Right ventricle myocardium inferior (tissue), 1 donor: ENCODE results near the gene DUOX1. TPM values are rescaled to one million over a fixed set of nuclear protein-coding genes. Genes with fewer than 3 reads are reported as not detected.
"Not testable (repeated sequence)": the region's sequence is repeated elsewhere in the genome, so short reads cannot be mapped to it uniquely, and the experiment has no call there.

Source experiments
- ATAC-seq: fragments of 200-7000 bp; cut with Tn5 transposase; one replicate; pipeline ENCODE4 v1.9.1; 2020; ENCODE audit warnings: mild to moderate bottlenecking, moderate library complexity
- DNase-seq: peaks from one replicate; pipeline ENCODE4 v3.0.0; 2021; ENCODE audit errors: missing footprints
- intact Hi-C: fragments of 100-400 bp; cut with DNase I; formaldehyde crosslinking; loops from one replicate; pipeline ENCODE4 v1.11.0; 2022
- long read RNA-seq: library from polyadenylated mRNA; unstranded; transcript quantifications from one replicate; pipeline ENCODE4 v2.0.0, GENCODE V29; 2021
- total RNA-seq: library from RNA; stranded (reverse); fragmentation: NEBNext Ultra II Directional; extraction: Animal tissue kit (Norgen Biotek cat#: 25700); gene quantifications from one replicate; pipeline ENCODE4 v1.2.1, GENCODE V29; 2021
- donor health status: DM: no; HTN: yes; CAD: no; lungs with severe emphysema.

DUOX1 gene
- 1.0 TPM for total RNA-seq
- long read RNA-seq, partial matches to known transcripts = 1 of 2 reads
- long read RNA-seq, other reads (novel, unspliced or antisense) = 1 of 2 reads

DNA sequence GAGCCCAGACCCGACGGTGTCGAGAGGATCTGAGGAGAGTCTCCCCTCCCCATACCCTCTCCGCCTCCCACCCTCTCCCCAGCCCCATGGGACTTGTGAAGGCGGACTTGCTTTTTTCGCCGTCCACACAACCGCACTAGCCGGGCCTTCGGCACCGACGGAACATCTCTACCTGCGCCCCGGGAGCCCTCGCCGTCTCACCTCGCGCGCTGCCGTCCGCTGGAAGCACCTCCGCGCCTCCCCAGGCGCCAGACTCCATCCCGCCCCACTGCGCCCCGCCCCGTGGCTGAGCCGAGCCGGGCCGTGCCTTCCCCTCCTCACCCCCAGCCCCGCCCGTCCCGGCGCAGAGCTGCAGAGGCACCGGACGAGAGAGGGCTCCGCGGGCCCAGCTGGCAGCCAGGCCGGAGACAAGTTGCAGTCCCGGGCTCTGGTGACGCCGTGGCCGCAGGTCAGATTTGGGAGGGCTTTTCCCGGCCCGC lies at the start of gene DUOX1, which contains the start of gene DUOXA1:
Gene DUOX1 (plus strand): TSS at position 344 of the 479 bp plus-strand sequence. CDS start 1,973 bp downstream, outside the sequence.
Gene DUOXA1 (minus strand): TSS at position 229 of the 479 bp plus-strand sequence. CDS start 6,865 bp downstream, outside the sequence.
- intact Hi-C loops = no loop called here
- peak; percentile 67 for DNase-seq
- ATAC-seq = peak; percentile 87

- peak; percentile 67 for ATAC-seq
- DNase-seq, intact Hi-C loops: not testable (repeated sequence)
Measured at GRCh38 chr15:45080593-45080992, 49.2 kb upstream of the DUOX1 start.

GRCh38 chr15:45082412-45082811 lies 47.4 kb upstream of the DUOX1 start:
- ATAC-seq, DNase-seq, intact Hi-C loops: not testable (repeated sequence)

DNA sequence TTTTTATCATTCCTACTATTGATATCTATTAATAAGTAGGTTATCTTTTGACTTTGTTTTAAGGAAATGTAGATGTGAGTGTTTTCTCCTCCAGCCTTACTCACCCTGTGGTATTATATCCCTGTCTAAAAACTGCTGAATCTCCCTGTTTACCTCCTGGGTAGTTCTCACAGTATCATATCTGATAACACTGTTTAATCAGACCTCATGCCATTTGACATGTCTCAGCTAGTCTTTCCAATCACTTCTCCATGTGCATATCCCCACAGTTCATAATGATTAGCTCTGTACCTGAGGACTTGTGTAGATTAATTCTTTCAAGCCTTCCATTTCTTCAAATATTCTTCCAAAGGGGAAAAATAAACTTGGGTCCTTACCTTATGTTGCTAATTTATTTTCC lies 46.6 kb upstream of the DUOX1 start:
- intact Hi-C loops = no loop called here
- ATAC-seq (no peak), DNase-seq (no peak)

DNA sequence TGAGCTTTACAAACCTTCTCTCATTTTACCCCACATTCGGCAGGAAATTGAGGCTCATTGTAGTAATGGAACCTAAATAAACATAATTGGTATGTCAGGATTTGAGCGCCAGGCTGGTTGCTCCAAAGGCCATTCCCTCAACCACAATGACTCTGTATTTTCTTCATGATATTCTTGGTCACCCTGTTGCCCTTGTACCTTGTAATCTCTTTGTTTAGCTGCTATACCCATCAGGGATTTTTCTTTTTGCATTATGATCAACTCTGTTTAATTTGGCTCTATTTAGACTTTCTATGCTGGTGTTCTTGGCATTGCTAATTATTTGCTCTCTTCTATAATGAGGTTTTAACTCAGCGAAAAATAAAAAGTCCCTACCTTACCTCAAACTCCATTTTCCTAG lies 45.6 kb upstream of the DUOX1 start:
- intact Hi-C loops = no loop called here
- no peak for ATAC-seq
- no peak for DNase-seq

DNA sequence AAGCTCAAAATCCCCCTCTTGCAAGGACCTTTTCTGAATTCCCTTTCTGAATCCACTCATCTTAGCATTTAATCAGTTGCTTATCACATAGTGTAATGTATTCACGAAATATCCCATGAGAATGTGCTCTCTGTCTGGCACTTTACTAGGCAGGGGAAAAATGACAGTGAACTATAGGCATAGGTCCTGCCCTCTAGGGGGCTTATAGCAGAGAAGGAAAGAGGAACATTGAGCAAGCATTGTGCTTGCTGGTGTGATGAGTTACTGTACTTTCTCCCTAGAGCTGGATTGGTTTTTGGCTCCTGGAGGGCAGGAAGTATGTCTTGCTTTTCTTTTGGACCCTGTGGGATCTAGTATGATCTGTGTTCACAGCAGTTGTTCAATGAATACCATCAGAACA lies 42.3 kb upstream of the DUOX1 start:
- intact Hi-C loops = no loop called here
- DNase-seq (no peak), ATAC-seq (no peak)

DNA sequence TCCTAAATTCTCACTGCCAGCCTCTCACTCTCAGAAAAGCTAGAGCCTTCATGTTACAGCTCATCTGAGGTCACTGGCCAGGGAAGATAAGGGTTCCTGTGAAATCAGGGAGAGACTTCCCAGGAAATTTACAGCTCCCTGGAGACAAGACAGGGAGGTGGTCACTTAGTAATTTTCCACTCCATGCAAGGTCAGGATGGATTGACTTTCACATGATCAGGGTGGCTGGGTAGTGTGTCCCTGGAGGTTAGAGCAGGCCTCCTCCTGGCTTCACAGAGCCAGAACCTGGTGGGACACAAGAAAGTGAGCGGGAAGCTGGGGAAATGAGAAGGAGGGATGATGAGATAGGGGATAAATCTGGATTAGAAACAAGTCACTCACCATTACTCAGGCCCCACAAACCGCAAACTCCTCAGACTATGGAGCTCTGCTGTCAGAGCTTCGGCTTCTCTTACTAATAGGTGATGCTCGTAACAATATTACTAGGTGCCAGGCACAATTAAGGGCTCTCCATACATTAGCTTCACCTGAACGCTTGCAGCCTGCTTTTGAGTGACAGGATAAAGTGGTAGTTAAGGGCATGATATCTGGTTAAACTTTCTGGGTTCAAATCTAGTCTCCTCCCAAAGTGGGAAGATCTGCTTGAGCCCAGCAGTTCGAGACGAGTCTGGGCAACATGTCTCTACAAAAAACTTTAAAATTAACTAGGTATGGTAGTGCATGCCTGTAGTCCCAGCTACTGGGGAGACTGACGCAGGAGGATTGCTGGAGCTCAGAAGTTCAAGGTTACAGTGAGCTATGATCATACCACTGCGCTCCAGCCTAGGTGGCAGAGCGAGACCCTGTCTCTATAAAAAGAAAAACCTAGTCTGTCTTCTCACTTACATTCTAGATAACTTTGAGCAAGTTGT lies 40.7 kb upstream of the DUOX1 start:
- no peak for DNase-seq
- ATAC-seq = no peak
- intact Hi-C loops = no loop called here

DNA sequence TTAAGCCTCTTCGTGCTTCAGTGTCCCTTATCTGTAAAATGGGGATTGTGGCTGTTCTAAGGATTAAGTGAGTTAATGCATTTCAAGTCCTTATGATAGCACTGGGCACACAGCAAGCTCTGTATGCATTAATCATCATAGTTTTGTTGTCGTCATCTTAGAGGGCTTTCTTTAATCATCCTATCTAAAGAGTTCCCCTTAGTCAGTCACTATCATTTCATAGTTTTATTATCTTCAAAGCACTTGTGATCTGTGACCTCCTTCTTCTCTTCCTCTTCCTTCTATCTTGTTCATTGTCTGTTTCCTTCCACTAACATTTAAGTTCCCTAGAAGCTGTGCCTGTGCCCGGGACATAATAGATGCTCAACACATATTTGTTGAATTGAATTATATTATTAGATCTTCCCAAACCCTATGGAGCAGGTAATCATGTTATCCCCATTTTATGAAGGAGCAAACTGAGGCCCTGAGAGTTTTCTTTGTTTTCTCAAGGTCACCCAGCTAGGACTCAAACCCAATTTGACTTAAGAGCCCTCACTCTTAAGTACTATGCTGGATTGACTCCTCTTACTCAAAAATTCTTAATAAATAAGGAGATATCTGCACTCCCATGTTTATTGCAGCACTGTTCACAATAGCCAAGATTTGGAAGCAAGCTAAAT lies 40.0 kb upstream of the DUOX1 start:
- ATAC-seq = no peak
- intact Hi-C loops = no loop called here
- no peak for DNase-seq

DNA sequence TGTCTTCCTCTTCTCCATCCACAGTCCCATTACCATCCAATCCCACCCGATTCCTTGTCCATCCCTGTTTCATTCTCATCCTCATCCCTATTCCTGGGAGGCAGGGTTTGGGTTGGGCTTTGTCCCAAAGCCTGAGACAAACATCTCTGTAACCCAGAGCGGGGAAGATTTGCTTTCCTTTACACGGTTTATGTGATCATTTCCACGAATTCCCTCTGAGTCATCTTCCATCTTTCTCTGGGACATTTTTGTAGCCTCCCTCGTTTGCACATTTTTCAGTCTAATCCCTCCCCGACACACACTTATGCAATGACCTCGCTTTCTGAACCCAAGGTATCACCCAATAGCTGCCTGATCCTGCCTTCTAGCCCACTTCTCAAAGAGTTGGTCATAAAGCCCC lies 38.6 kb upstream of the DUOX1 start:
- DNase-seq (no peak), ATAC-seq (no peak)
- intact Hi-C loops = no loop called here

DNA sequence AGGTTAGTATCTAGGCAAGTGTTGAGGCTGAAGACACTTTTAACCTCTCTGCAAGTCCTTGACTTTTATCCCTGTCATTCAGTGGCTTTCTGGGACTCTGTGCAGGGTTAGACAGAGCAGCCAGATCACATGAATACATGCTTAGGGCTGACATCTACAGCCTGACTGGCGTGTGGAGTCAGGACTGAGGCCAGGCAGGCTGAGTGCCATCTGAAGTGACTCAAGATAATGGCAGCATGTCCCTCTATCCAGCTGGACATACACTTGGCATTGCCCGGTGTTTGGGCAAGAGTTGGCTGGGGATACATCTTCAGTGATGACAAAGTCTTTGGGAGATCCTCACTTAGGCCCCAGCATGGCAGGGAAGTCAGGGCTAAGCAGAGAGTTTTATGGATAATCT lies 38.2 kb upstream of the DUOX1 start:
- ATAC-seq = peak; percentile 92
- intact Hi-C loops = no loop called here
- DNase-seq = no peak

- ATAC-seq = no peak
- intact Hi-C loops = no loop called here
- DNase-seq = no peak
Measured at GRCh38 chr15:45093013-45093412, 36.8 kb upstream of the DUOX1 start.

DNA sequence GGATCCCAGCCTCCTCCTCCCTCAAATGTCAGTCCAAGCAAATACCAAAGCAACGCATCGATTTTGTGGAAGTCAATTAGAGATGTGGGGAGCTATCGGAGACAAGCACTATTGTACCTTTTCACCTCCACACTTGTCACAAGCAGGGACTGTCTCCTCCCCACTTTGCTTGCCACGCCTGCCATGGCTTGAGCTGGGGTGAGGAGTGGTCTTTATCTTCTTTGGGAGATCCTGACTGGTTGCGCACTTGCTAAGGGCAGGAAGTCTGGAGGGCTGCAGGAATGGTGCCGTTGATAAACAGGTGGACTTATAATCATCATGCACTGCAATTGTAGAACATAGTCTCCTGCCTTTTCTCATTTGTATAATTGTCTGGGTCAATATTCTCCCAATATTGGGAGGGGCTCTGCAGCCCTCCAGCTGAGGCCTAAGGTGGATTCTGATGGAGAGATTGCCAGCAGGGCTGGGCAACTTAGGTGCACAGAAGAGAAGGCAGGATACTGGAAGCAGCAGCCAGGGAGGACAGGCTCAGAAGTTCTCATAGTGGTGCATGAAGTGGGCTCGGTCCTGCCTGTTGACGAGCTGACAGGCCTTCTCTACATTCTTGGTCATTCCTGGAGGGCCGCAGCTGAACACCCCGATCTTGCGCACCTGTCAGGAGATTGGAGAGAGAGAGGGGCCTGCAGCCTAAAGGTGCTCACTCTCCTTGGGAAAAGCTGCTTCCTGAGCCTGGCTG lies 36.0 kb upstream of the DUOX1 start:
- DNase-seq = no peak
- intact Hi-C loops = no loop called here
- no peak for ATAC-seq

- ATAC-seq (no peak), DNase-seq (no peak)
- intact Hi-C loops = no loop called here
Measured at GRCh38 chr15:45094358-45094730, 35.5 kb upstream of the DUOX1 start.

GRCh38 chr15:45095661-45096060 lies 34.1 kb upstream of the DUOX1 start:
- ATAC-seq = no peak
- no peak for DNase-seq

GRCh38 chr15:45097466-45097865 lies 32.3 kb upstream of the DUOX1 start:
- DNase-seq (no peak), ATAC-seq (no peak)
- intact Hi-C loops = no loop called here

More at GRCh38 chr15:45095661-45096060, 34.1 kb upstream of the DUOX1 start:
- intact Hi-C loops = no loop called here

GRCh38 chr15:45099549-45100165 lies 30.1 kb upstream of the DUOX1 start:
- DNase-seq = no peak
- ATAC-seq = no peak
- intact Hi-C loops = no loop called here

DNA sequence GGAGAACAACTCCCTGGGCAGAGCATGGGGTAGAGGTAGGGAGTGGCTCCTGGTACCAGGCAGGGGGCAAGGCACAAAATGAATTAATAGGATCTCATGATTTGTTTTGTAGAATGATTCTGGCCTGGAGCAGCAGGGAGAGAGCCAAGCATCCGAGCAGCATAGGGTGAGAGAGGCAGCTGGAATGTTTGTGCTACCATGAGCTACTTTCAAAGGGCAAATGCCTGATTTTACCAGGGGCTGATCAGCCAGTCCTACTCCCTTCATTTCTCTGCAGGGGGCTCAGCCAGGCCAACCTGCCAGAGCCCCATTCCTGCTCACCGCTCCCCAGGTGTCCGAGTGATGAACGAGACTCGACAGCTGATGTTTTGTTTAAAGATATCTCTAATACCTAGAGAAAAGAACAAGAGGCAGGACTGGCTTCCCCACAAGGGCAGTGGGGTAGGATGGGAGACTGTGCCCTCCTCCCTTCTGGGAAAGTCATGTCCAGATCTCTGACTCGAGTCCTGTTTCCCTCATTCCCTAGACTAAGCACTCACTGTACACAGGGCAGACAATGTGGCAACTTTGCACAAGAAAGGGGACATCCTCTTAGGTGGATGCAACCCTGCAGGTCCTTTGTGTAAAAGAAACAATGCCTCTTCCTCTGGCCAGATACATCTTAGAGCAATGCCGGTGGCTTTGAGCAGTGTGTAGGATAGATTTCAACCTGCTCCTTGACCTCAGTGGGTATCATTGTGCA lies 28.7 kb upstream of the DUOX1 start:
- intact Hi-C loops = no loop called here
- no peak for DNase-seq
- no peak for ATAC-seq

DNA sequence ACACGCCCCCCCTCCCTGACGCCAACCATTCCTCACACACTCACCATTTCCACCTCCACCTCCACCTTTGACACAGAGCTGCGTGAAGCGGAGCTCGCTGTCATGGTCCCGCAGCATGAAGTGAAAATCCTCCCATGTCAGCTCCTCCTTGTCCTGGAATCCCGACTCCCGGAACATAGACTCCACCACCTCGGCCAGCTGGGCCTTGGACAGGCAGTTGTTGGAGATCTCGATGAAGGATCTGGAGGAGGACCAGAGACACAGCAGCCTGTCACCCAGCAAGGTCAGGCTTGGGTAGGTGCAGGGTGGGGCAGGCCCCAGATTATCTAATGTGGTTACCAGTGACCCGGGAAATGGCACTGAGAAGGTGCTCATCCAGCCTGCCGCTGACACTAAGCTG lies 28.0 kb upstream of the DUOX1 start:
- no peak for ATAC-seq
- DNase-seq = no peak
- intact Hi-C loops = no loop called here
